HG02938 (cell line): ENCODE measurements around the gene COL21A1.
"Not testable (repeated sequence)": the region's sequence is repeated elsewhere in the genome, so short reads cannot be mapped to it uniquely, and the experiment has no call there.

Experiments used
- ATAC-seq: cut with Tn5 transposase; IDR thresholded peaks from one replicate; pipeline ENCODE4 v1.9.1; 2021; ENCODE audit warnings: mild to moderate bottlenecking, moderate library complexity; ENCODE audit not compliant: unreplicated experiment

Gene COL21A1

GRCh38 chr6:56022678-56023077 is 224.7 kb downstream of the COL21A1 start:
- ATAC-seq: no peak

- no peak for ATAC-seq
Measured at GRCh38 chr6:56021943-56022342, 225.4 kb downstream of the COL21A1 start.

- ATAC-seq: no peak
Measured at GRCh38 chr6:56019973-56020372, 227.4 kb downstream of the COL21A1 start.

- ATAC-seq: no peak
Measured at GRCh38 chr6:56017198-56017597, 230.2 kb downstream of the COL21A1 start.

- not testable (repeated sequence) for ATAC-seq
Measured at GRCh38 chr6:56014039-56014438, 233.3 kb downstream of the COL21A1 start.

DNA sequence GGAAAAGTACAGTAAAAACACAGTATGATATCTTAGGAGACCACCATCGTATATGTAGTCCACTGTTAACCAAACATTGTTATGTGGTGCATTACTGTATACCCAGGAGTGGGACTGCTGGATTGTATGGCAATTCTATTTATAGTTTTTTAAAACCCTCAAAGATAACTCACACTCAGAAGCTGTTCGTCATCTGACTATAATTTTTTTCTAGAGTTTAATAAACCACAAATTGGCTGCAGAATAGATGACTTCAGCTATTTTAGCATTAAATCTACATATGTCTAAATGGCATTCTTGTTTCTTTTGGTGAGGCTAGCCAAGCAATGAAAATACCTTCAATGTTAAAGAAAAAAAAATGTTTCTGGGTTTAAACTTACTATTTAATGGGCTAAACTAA is 237.7 kb downstream of the COL21A1 start:
- no peak for ATAC-seq
